ENCODE results near the gene VANGL2.

DNA sequence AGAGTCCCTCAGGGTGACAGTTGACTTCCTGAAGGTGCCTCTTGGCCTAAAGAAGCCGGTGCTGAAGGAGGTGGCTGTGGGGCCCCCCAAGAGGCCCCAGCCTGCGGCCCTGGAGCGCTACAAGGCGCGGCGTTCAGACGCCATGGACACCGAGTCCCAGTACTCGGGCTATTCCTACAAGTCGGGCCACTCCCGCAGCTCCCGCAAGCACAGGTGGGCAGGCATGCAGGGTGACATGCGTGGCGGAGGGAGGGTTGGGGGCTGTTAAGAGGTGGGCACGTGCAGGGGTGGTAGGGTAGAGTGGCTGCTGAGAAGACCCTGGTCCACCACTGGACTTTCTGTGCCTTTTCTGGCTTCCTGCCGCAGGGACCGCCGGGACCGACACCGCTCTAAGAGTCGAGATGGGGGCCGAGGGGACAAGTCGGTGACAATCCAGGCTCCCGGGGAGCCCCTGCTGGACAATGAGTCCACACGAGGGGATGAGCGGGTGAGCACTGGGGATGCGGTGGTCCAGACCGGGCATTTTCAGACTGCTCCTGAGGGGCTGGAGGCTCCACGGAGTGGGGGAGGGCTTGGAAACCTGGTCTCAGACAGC is 15.4 kb downstream of the VANGL2 start:
- TF ChIP-seq EGR1 (IDR thresholded peaks at IDR 0.05; ENCODE audit: borderline replicate concordance, low read depth, low read length), result no peak
- TF ChIP-seq, protein P1, sequence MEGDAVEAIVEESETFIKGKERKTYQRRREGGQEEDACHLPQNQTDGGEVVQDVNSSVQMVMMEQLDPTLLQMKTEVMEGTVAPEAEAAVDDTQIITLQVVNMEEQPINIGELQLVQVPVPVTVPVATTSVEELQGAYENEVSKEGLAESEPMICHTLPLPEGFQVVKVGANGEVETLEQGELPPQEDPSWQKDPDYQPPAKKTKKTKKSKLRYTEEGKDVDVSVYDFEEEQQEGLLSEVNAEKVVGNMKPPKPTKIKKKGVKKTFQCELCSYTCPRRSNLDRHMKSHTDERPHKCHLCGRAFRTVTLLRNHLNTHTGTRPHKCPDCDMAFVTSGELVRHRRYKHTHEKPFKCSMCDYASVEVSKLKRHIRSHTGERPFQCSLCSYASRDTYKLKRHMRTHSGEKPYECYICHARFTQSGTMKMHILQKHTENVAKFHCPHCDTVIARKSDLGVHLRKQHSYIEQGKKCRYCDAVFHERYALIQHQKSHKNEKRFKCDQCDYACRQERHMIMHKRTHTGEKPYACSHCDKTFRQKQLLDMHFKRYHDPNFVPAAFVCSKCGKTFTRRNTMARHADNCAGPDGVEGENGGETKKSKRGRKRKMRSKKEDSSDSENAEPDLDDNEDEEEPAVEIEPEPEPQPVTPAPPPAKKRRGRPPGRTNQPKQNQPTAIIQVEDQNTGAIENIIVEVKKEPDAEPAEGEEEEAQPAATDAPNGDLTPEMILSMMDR (IDR thresholded peaks at IDR 0.05; ENCODE audit: control extremely low read depth in 1 of 3, insufficient read depth in 1 of 3, low read depth in 1 of 3, low read length in 3 of 3), result no peak
- TF ChIP-seq POLR2AphosphoS5 (IDR thresholded peaks at IDR 0.05; ENCODE audit: low read depth, low read length), result no peak
- no peak for TF ChIP-seq SIN3A (conservative IDR thresholded peaks at IDR 0.05 in 1 of 2, IDR thresholded peaks at IDR 0.05 in 1 of 2; ENCODE audit: low read depth in 1 of 2, low read length in 2 of 2)
- no peak for TF ChIP-seq CHD1 (IDR thresholded peaks at IDR 0.05; ENCODE audit: low read depth, low read length)
- TF ChIP-seq RAD21 (IDR thresholded peaks at IDR 0.05 in 1 of 2, conservative IDR thresholded peaks at IDR 0.05 in 1 of 2; ENCODE audit: low read depth in 2 of 2, low read length in 2 of 2), result no peak
- TF ChIP-seq, protein P2, sequence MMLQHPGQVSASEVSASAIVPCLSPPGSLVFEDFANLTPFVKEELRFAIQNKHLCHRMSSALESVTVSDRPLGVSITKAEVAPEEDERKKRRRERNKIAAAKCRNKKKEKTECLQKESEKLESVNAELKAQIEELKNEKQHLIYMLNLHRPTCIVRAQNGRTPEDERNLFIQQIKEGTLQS (IDR thresholded peaks at IDR 0.05; ENCODE audit: insufficient read depth, low read depth, low read length), result no peak
- TF ChIP-seq, protein P3, sequence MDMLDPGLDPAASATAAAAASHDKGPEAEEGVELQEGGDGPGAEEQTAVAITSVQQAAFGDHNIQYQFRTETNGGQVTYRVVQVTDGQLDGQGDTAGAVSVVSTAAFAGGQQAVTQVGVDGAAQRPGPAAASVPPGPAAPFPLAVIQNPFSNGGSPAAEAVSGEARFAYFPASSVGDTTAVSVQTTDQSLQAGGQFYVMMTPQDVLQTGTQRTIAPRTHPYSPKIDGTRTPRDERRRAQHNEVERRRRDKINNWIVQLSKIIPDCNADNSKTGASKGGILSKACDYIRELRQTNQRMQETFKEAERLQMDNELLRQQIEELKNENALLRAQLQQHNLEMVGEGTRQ (IDR thresholded peaks at IDR 0.05; ENCODE audit: low read length), result no peak
- TF ChIP-seq CEBPB (IDR thresholded peaks at IDR 0.05; ENCODE audit: low read depth, low read length), result no peak
- no peak for TF ChIP-seq SP2 (IDR thresholded peaks at IDR 0.05; ENCODE audit: low read length)
- no peak for TF ChIP-seq ZNF274 (IDR thresholded peaks at IDR 0.05; ENCODE audit: borderline replicate concordance, extremely low read depth, low read length)
- TF ChIP-seq BRCA1 (IDR thresholded peaks at IDR 0.05; ENCODE audit: low read depth, low read length), result no peak
- TF ChIP-seq RBBP5 (IDR thresholded peaks at IDR 0.05; ENCODE audit: borderline replicate concordance, low read depth, low read length), result no peak
- TF ChIP-seq, protein P4, sequence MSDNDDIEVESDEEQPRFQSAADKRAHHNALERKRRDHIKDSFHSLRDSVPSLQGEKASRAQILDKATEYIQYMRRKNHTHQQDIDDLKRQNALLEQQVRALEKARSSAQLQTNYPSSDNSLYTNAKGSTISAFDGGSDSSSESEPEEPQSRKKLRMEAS (IDR thresholded peaks at IDR 0.05), result no peak
